MM.1S (cell line): ENCODE data around the gene DNAL1.

ENCODE experiments used
- DNase-seq: peaks from one replicate; pipeline ENCODE4 v3.0.0-alpha.2; 2015
- H2AFZ ChIP-seq: fragments of 300-600 bp; sonication (generic); 2 replicates; pipeline ENCODE4 v1.6.0; 2016; ENCODE audit warnings: antibody characterized with exemption, low read length
- H3F3A ChIP-seq: fragments of 300-600 bp; sonication (generic); 2 replicates; pipeline ENCODE4 v1.6.1; 2016; ENCODE audit warnings: mild to moderate bottlenecking, antibody characterized with exemption, low read length, moderate library complexity, mixed read lengths; ENCODE audit not compliant: insufficient read depth
- H3K27ac ChIP-seq: fragments of 300-600 bp; sonication (generic); 2 replicates; pipeline ENCODE4 v1.5.1; 2016; ENCODE audit warnings: mild to moderate bottlenecking, low read length
- H3K27me3 ChIP-seq: fragments of 300-600 bp; sonication (generic); replicated peaks from 2 replicates; pipeline ENCODE4 v1.6.0; 2016; ENCODE audit warnings: low read length; ENCODE audit not compliant: insufficient read depth
- H3K36me3 ChIP-seq: fragments of 300-600 bp; sonication (generic); replicated peaks from 2 replicates; pipeline ENCODE4 v1.6.1; 2016; ENCODE audit warnings: mild to moderate bottlenecking, low read length, mixed read lengths; ENCODE audit not compliant: insufficient read depth
- H3K4me1 ChIP-seq: fragments of 300-600 bp; sonication (generic); 2 replicates; pipeline ENCODE4 v1.6.1; 2016; ENCODE audit warnings: low read length, mixed read lengths
- H3K4me2 ChIP-seq: fragments of 300-600 bp; sonication (generic); 2 replicates; pipeline ENCODE4 v1.6.0; 2016; ENCODE audit warnings: low read depth, low read length
- H3K4me3 ChIP-seq: fragments of 300-600 bp; sonication (generic); 2 replicates; pipeline ENCODE4 v1.5.1; 2016; ENCODE audit warnings: low read length, mixed read lengths
- H3K79me2 ChIP-seq: fragments of 300-600 bp; sonication (generic); 2 replicates; pipeline ENCODE4 v1.6.1; 2016; ENCODE audit warnings: mixed run types, low read length, mixed read lengths
- H3K9ac ChIP-seq: fragments of 300-600 bp; sonication (generic); 2 replicates; pipeline ENCODE4 v1.6.1; 2016; ENCODE audit warnings: low read length, mixed read lengths
- H3K9me2 ChIP-seq: fragments of 300-600 bp; sonication (generic); replicated peaks from 2 replicates; pipeline ENCODE4 v1.6.1; 2016; ENCODE audit warnings: mild to moderate bottlenecking, low read length, mixed read lengths; ENCODE audit not compliant: insufficient read depth
- H3K9me3 ChIP-seq: fragments of 300-600 bp; sonication (generic); replicated peaks from 2 replicates; pipeline ENCODE4 v1.6.1; 2016; ENCODE audit warnings: mild to moderate bottlenecking, low read length, mixed read lengths; ENCODE audit not compliant: insufficient read depth
- H4K20me1 ChIP-seq: fragments of 300-600 bp; sonication (generic); 2 replicates; pipeline ENCODE4 v1.6.1; 2016; ENCODE audit warnings: mild to moderate bottlenecking, low read length, moderate library complexity, mixed read lengths; ENCODE audit not compliant: insufficient read depth
- CTCF ChIP-seq: fragments of 300-600 bp; sonication (generic); IDR thresholded peaks from 2 replicates; pipeline ENCODE4 v1.5.1; 2016; ENCODE audit warnings: antibody characterized with exemption, low read length, mixed read lengths
- EZH2 ChIP-seq: fragments of 300-600 bp; sonication (generic); optimal IDR thresholded peaks from 2 replicates; pipeline ENCODE3; 2017; ENCODE audit warnings: low read depth, mild to moderate bottlenecking, antibody characterized with exemption, low read length, mixed read lengths
- EZH2phosphoT487 ChIP-seq: fragments of 300-600 bp; sonication (generic); IDR thresholded peaks from 2 replicates; pipeline ENCODE4 v1.6.1; 2018; ENCODE audit warnings: antibody characterized with exemption, low read length

The DNAL1 gene

GRCh38 chr14:73644531-73645247 lies at the start of gene DNAL1:
TSS of gene DNAL1 (plus strand) at chr14:73644986. CDS start at chr14:73645040, 54 bp downstream.
- Histone ChIP-seq H3K27me3 (no peaks in the 10 kb centered on the region), H3F3A (no peaks in the 10 kb centered on the region), H3K4me3 (peak within 1 kb of the TSS; percentile 72), H3K9ac (peak within 1 kb of the TSS; percentile 47; the same call in 1 of the 2 replicates), H3K9me2 (no peaks in the 10 kb centered on the region), H4K20me1 (no peaks in the 10 kb centered on the region), H3K9me3 (no peaks in the 10 kb centered on the region), H3K36me3 (no peaks in the 10 kb centered on the region), H2AFZ (peak within 1 kb of the TSS; percentile 80), H3K4me1 (no peaks in the 10 kb centered on the region), H3K79me2 (no peaks in the 10 kb centered on the region), H3K4me2 (peak within 1 kb of the TSS; percentile 65), H3K27ac (no peak within 1 kb of the TSS)
- no peak for TF ChIP-seq EZH2phosphoT487
- no peak for TF ChIP-seq EZH2
- TF ChIP-seq CTCF, result no peak
- peak; percentile 81 for DNase-seq

- H4K20me1 ChIP-seq, result no peaks in the 10 kb centered on the region
- H3K27ac ChIP-seq, result no peak overlapping the region
- no peaks in the 10 kb centered on the region for H3K9me2 ChIP-seq
- H3K4me2 ChIP-seq, result no peak overlapping the region
- no peaks in the 10 kb centered on the region for H3K9me3 ChIP-seq
- no peaks in the 10 kb centered on the region for H3K4me1 ChIP-seq
- H3K36me3 ChIP-seq, result no peaks in the 10 kb centered on the region
- no peak overlapping the region for H2AFZ ChIP-seq
- no peak overlapping the region for H3K9ac ChIP-seq
- H3K79me2 ChIP-seq, result no peaks in the 10 kb centered on the region
- TF ChIP-seq EZH2phosphoT487, result no peak
- no peak for TF ChIP-seq EZH2
- TF ChIP-seq CTCF, result no peak
- no peak for DNase-seq
- no peaks in the 10 kb centered on the region for H3K27me3 ChIP-seq
- H3K4me3 ChIP-seq, result no peak overlapping the region
- H3F3A ChIP-seq, result no peaks in the 10 kb centered on the region
These were observed 45.3 kb upstream of the DNAL1 start for GRCh38 chr14:73599499-73599898.

- no peaks in the 10 kb centered on the region for H3K79me2 ChIP-seq
- no peak overlapping the region for H3K4me2 ChIP-seq
- H3F3A ChIP-seq, result no peaks in the 10 kb centered on the region
- H3K4me1 ChIP-seq, result no peaks in the 10 kb centered on the region
- H3K27ac ChIP-seq, result no peak overlapping the region
- H3K36me3 ChIP-seq, result no peaks in the 10 kb centered on the region
- no peak for TF ChIP-seq EZH2
- H4K20me1 ChIP-seq, result no peaks in the 10 kb centered on the region
- H2AFZ ChIP-seq, result no peak overlapping the region
- no peaks in the 10 kb centered on the region for H3K27me3 ChIP-seq
- H3K9me2 ChIP-seq, result no peaks in the 10 kb centered on the region
- DNase-seq, result no peak
- no peak overlapping the region for H3K4me3 ChIP-seq
- no peaks in the 10 kb centered on the region for H3K9me3 ChIP-seq
- H3K9ac ChIP-seq, result no peak overlapping the region
These were observed 41.8 kb upstream of the DNAL1 start for GRCh38 chr14:73602994-73603393.

- Histone ChIP-seq H3F3A (no peaks in the 10 kb centered on the region), H2AFZ (no peak overlapping the region), H3K9me3 (no peaks in the 10 kb centered on the region), H3K4me2 (no peak overlapping the region), H3K36me3 (no peaks in the 10 kb centered on the region), H3K79me2 (no peaks in the 10 kb centered on the region), H3K4me1 (no peaks in the 10 kb centered on the region), H3K27ac (no peak overlapping the region), H3K27me3 (no peaks in the 10 kb centered on the region), H3K9me2 (no peaks in the 10 kb centered on the region), H4K20me1 (no peaks in the 10 kb centered on the region), H3K4me3 (no peak overlapping the region), H3K9ac (no peak overlapping the region)
- TF ChIP-seq CTCF (no peak), EZH2phosphoT487 (no peak), EZH2 (no peak)
- DNase-seq, result no peak
These were observed 38.5 kb upstream of the DNAL1 start for GRCh38 chr14:73606271-73606670.
